Upper lobe of left lung (tissue), 6 donors: ENCODE data around the gene BMP8B. TPM values are rescaled to one million over a fixed set of nuclear protein-coding genes. Genes with fewer than 3 reads are reported as not detected.

ENCODE experiments used
- ATAC-seq, 2 donors: fragments of 200-7000 bp; cut with Tn5 transposase; one replicate each; pipeline ENCODE4 v1.9.1; 2022; ENCODE audit warnings: mild to moderate bottlenecking in 2 of 2, moderate library complexity in 2 of 2; ENCODE audit not compliant: low FRiP score in 2 of 2
- DNase-seq, 2 donors: peaks; one replicate each; pipeline ENCODE4 v3.0.0-alpha.2; 2019 to 2020
- H3K27ac ChIP-seq, 4 donors: fragments of 200-600 bp; sonication (generic); one replicate each; pipeline ENCODE4 v1.5.1; 2016 to 2019
- H3K27me3 ChIP-seq, 4 donors: fragments of 200-600 bp; sonication (generic); one replicate each; pipeline ENCODE4 v1.5.1; 2017 to 2019
- H3K36me3 ChIP-seq, 4 donors: fragments of 200-600 bp; sonication (generic); one replicate each; pipeline ENCODE4 v1.5.1; 2016 to 2019
- H3K4me1 ChIP-seq, 4 donors: fragments of 200-600 bp; sonication (generic); one replicate each; pipeline ENCODE4 v1.5.1; 2018 to 2019
- H3K4me3 ChIP-seq, 4 donors: fragments of 200-600 bp; sonication (generic); one replicate each; pipeline ENCODE4 v1.5.1; 2017 to 2019; ENCODE audit warnings: mild to moderate bottlenecking in 2 of 4, moderate library complexity in 1 of 4
- H3K9me3 ChIP-seq, 4 donors: fragments of 200-600 bp; sonication (generic); one replicate each; pipeline ENCODE4 v1.5.1; 2018 to 2019
- CTCF ChIP-seq, 6 experiments: fragments of 450-650 bp in 4 of 6; fragments of 200-600 bp in 2 of 6; sonication (generic) in 2 of 6; IDR thresholded peaks; one replicate each; pipeline ENCODE4 v1.5.1; 2016 to 2019; ENCODE audit warnings: antibody characterized with exemption in 6 of 6
- EP300 ChIP-seq, 4 donors: sonication (generic); formaldehyde crosslinking; IDR thresholded peaks; one replicate each; pipeline ENCODE4 v1.5.1; 2017; ENCODE audit warnings: antibody characterized with exemption in 4 of 4, control low read depth in 2 of 4
- POLR2A ChIP-seq, 4 donors: fragments of 450-650 bp; IDR thresholded peaks; one replicate each; pipeline ENCODE4 v1.5.1; 2016 to 2017; ENCODE audit warnings: antibody characterized with exemption in 4 of 4, mild to moderate bottlenecking in 2 of 4
- POLR2AphosphoS5 ChIP-seq, 2 donors: sonication (generic); formaldehyde crosslinking; IDR thresholded peaks; one replicate each; pipeline ENCODE4 v1.5.1; 2017; ENCODE audit warnings: antibody characterized with exemption in 2 of 2
- WGBS, 2 donors: methylation state at CpG; one replicate each; pipeline ENCODE4 v1.1.5; 2017 to 2018; 5-methylcytosine and 5-hydroxymethylcytosine counted together
- total RNA-seq, 6 donors: library from RNA; depleted of rRNA in 4 of 6; stranded (reverse); fragments of >200 nt in 4 of 6; gene quantifications; one replicate each; pipeline versions ENCODE4 v1.1.0 to v1.2.1, GENCODE V29; 2016 to 2021
- donor health status: DM: no; HTN: no; CAD: no; lungs with moderate emphysema.
- donor health status: DM: no; HTN: yes; CAD: no; lungs with severe emphysema.

Gene BMP8B
- total RNA-seq, 6 donors from 2014 or later = 1.2 to 5.2 (median 2.3) TPM

GRCh38 chr1:39735731-39736130 is 52.9 kb downstream of the BMP8B start:
- no peaks in the 10 kb centered on the region for H3K9me3 ChIP-seq
- ATAC-seq = no peak
- no peak for DNase-seq
- peaks cover 0 to 7% (median 0%) of the 10 kb centered on the region in 4 donors for H3K36me3 ChIP-seq
- H3K4me3 ChIP-seq = no peak overlapping the region
- TF ChIP-seq CTCF (IDR thresholded peaks at IDR 0.05) (no peak), POLR2A (IDR thresholded peaks at IDR 0.05) (no peak), POLR2AphosphoS5 (IDR thresholded peaks at IDR 0.05) (no peak), EP300 (IDR thresholded peaks at IDR 0.05) (no peak)
- H3K27ac ChIP-seq = no peak overlapping the region
- WGBS, 2 donors = 73 to 83% methylated on average over 3 of the region's 3 CpGs
- H3K27me3 ChIP-seq = no peaks in the 10 kb centered on the region
- peaks cover 13 to 25% (median 17%) of the 10 kb centered on the region in 4 donors for H3K4me1 ChIP-seq

- 50 to 63% methylated on average over 7 of the region's 7 CpGs for WGBS, 2 donors
- TF ChIP-seq POLR2AphosphoS5 (IDR thresholded peaks at IDR 0.05) = no peak
- TF ChIP-seq EP300 (IDR thresholded peaks at IDR 0.05) = no peak
- no peak for TF ChIP-seq CTCF (IDR thresholded peaks at IDR 0.05)
- TF ChIP-seq POLR2A (IDR thresholded peaks at IDR 0.05) = no peak
- H3K27ac ChIP-seq = no peak overlapping the region
- no peaks in the 10 kb centered on the region for H3K9me3 ChIP-seq
- peaks cover under 1 to 2% (median 1%) of the 10 kb centered on the region in 4 donors for H3K4me1 ChIP-seq
- no peak for ATAC-seq
- H3K36me3 ChIP-seq = no peaks in the 10 kb centered on the region
- DNase-seq = no peak
- H3K4me3 ChIP-seq = no peak overlapping the region
- H3K27me3 ChIP-seq = peaks cover 0 to under 1% (median 0%) of the 10 kb centered on the region in 4 donors
Measured at GRCh38 chr1:39733161-39733560, 55.5 kb downstream of the BMP8B start.

- no peak for ATAC-seq
- H3K4me3 ChIP-seq = no peak overlapping the region
- H3K27ac ChIP-seq = no peak overlapping the region
- H3K4me1 ChIP-seq = no peaks in the 10 kb centered on the region
- no peaks in the 10 kb centered on the region for H3K36me3 ChIP-seq
- WGBS, 2 donors = 36 to 44% methylated on average over 3 of the region's 3 CpGs
- TF ChIP-seq POLR2AphosphoS5 (IDR thresholded peaks at IDR 0.05) (no peak), EP300 (IDR thresholded peaks at IDR 0.05) (no peak), POLR2A (IDR thresholded peaks at IDR 0.05) (no peak), CTCF (IDR thresholded peaks at IDR 0.05) (no peak)
- no peak for DNase-seq
- H3K27me3 ChIP-seq = peaks cover 0 to 4% (median 0%) of the 10 kb centered on the region in 4 donors
- no peaks in the 10 kb centered on the region for H3K9me3 ChIP-seq
Measured at GRCh38 chr1:39732730-39733129, 55.9 kb downstream of the BMP8B start.

GRCh38 chr1:39729842-39730241 is 58.8 kb downstream of the BMP8B start:
- DNase-seq = no peak
- TF ChIP-seq EP300 (IDR thresholded peaks at IDR 0.05) (no peak), POLR2AphosphoS5 (IDR thresholded peaks at IDR 0.05) (no peak), POLR2A (IDR thresholded peaks at IDR 0.05) (no peak), CTCF (IDR thresholded peaks at IDR 0.05) (no peak)
- 31% methylated on average over 3 to 4 of the region's 4 CpGs for WGBS, 2 donors
- Histone ChIP-seq H3K27me3 (peaks cover 0 to 5% (median 0%) of the 10 kb centered on the region in 4 donors), H3K9me3 (no peaks in the 10 kb centered on the region), H3K36me3 (no peaks in the 10 kb centered on the region), H3K4me3 (no peak overlapping the region), H3K4me1 (no peaks in the 10 kb centered on the region), H3K27ac (no peak overlapping the region)
- ATAC-seq = no peak

GRCh38 chr1:39729030-39729429 is 59.6 kb downstream of the BMP8B start:
- H3K27me3 ChIP-seq = peaks cover 0 to 5% (median 0%) of the 10 kb centered on the region in 4 donors
- no peak overlapping the region for H3K27ac ChIP-seq
- H3K4me3 ChIP-seq = no peak overlapping the region
- 60 to 68% methylated on average over 3 of the region's 3 CpGs for WGBS, 2 donors
- TF ChIP-seq EP300 (IDR thresholded peaks at IDR 0.05) (no peak), POLR2AphosphoS5 (IDR thresholded peaks at IDR 0.05) (no peak), POLR2A (IDR thresholded peaks at IDR 0.05) (no peak), CTCF (IDR thresholded peaks at IDR 0.05) (no peak)
- ATAC-seq (no peak), DNase-seq (no peak)
- no peaks in the 10 kb centered on the region for H3K4me1 ChIP-seq
- H3K9me3 ChIP-seq = no peaks in the 10 kb centered on the region
- no peaks in the 10 kb centered on the region for H3K36me3 ChIP-seq
